Tongue (tissue), 2 donors: ENCODE data around the gene SLC12A9. TPM values are rescaled to one million over a fixed set of nuclear protein-coding genes. Genes with fewer than 3 reads are reported as not detected.

Experiments
- DNase-seq: peaks from one replicate; pipeline ENCODE4 v3.0.0-alpha.2; 2015
- total RNA-seq: library from RNA; depleted of rRNA; stranded (reverse); fragments of >200 nt; gene quantifications from one replicate; pipeline ENCODE4 v1.2.3, GENCODE V29; 2014

The SLC12A9 gene
- total RNA-seq, 1 donor from 2014 or later: 14.2 TPM

- no peak for DNase-seq
These were observed 33.1 kb downstream of the SLC12A9 start for GRCh38 chr7:100885440-100886141.

- DNase-seq: no peak
These were observed 33.8 kb downstream of the SLC12A9 start for GRCh38 chr7:100886142-100886935.

- no peak for DNase-seq
These were observed 34.5 kb downstream of the SLC12A9 start for GRCh38 chr7:100886936-100887515.

- DNase-seq: no peak
These were observed 35.2 kb downstream of the SLC12A9 start for GRCh38 chr7:100887516-100888290.

- no peak for DNase-seq
These were observed 35.9 kb downstream of the SLC12A9 start for GRCh38 chr7:100888291-100888987.

GRCh38 chr7:100888988-100889750, 36.7 kb downstream of the SLC12A9 start, which contains the start of gene UFSP1:
Gene UFSP1 (minus strand): TSS chr7:100889715. CDS start chr7:100889271, 444 bp downstream.
- DNase-seq: no peak

GRCh38 chr7:100890653-100891567, 38.4 kb downstream of the SLC12A9 start:
- peak; percentile 45 for DNase-seq

- DNase-seq: no peak
These were observed 39.2 kb downstream of the SLC12A9 start for GRCh38 chr7:100891568-100892247.

GRCh38 chr7:100892364-100893317, 40.1 kb downstream of the SLC12A9 start:
- DNase-seq: no peak

- DNase-seq: no peak
These were observed 40.9 kb downstream of the SLC12A9 start for GRCh38 chr7:100893318-100893895.

- DNase-seq: no peak
These were observed 41.6 kb downstream of the SLC12A9 start for GRCh38 chr7:100893910-100894721.

- peak; percentile 90 for DNase-seq
These were observed 42.6 kb downstream of the SLC12A9 start for GRCh38 chr7:100894860-100895700.

- no peak for DNase-seq
These were observed 43.1 kb downstream of the SLC12A9 start, which contains the start of gene ACHE for GRCh38 chr7:100895701-100895955. Gene ACHE (minus strand): TSS chr7:100895888. CDS start chr7:100894232, 1,656 bp downstream.

- peak; percentile 75 for DNase-seq
These were observed 43.6 kb downstream of the SLC12A9 start for GRCh38 chr7:100895956-100896731.
